Measurements from ENCODE around the gene NOG. TPM values are rescaled to one million over a fixed set of nuclear protein-coding genes. Genes with fewer than 3 reads are reported as not detected.

Gene NOG
- total RNA-seq, 2 experiments from 2014 or later = 12.5 to 12.7 TPM

DNA sequence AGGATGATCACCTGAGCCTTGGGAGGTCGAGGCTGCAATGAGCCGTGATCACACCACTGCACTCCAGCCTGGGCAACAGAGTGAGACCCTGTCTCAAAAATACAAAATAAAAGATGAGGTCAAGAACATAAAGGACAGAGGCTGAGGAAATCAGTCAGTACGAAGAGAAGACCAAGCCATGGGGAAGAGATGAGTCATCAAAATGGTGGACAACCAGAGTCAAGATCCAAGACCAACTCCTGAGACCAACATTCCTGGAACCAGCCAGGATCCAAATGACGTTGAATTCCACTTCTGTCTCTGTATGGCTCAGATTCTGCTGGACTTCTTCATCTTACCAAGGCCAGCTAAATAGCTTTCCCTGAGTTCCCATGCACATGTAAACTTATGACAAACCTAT lies 44.8 kb upstream of the NOG start:
- ATAC-seq (ENCODE audit: poor library complexity) (no peak), DNase-seq (no peak)
- intact Hi-C loops (cut with DNase I, micrococcal nuclease) = no loop called here
- Histone ChIP-seq H3K27ac (ENCODE audit: low read depth in 1 of 2, low read length in 2 of 2) (no peak overlapping the region), H3K9me3 (ENCODE audit: control insufficient read depth in 1 of 2, insufficient read depth in 1 of 2, low read length in 2 of 2) (no peaks in the 10 kb centered on the region), H3K27me3 (ENCODE audit: control insufficient read depth in 1 of 2, insufficient read depth in 2 of 2, low read length in 2 of 2) (peaks cover 4 to 6% of the 10 kb centered on the region in 2 experiments), H3K4me1 (ENCODE audit: insufficient read depth, low read length) (no peaks in the 10 kb centered on the region), H3K36me3 (ENCODE audit: insufficient read depth, low read length) (no peaks in the 10 kb centered on the region), H3K4me3 (ENCODE audit: low read length) (no peak overlapping the region)
- TF ChIP-seq CTCF (IDR thresholded peaks at IDR 0.05) = no peak
- Mint-ChIP-seq H3K4me3 (no peak overlapping the region), H3K36me3 (ENCODE audit: low read depth) (no peaks in the 10 kb centered on the region), H3K27me3 (peaks cover 41% of the 10 kb centered on the region), H3K9me3 (peaks cover 6% of the 10 kb centered on the region), H3K27ac (no peak overlapping the region), H3K4me1 (ENCODE audit: low read depth) (no peaks in the 10 kb centered on the region)
- POLR2A ChIA-PET = no interaction called here
- CTCF ChIA-PET = no interaction called here

GRCh38 chr17:56549501-56549900 lies 44.0 kb upstream of the NOG start:
- intact Hi-C loops (cut with DNase I, micrococcal nuclease) = no loop called here
- no peak for TF ChIP-seq CTCF (IDR thresholded peaks at IDR 0.05)
- no peak for DNase-seq
- ChIA-PET POLR2A (no interaction called here), CTCF (no interaction called here)
- Mint-ChIP-seq H3K27me3 (peaks cover 37% of the 10 kb centered on the region), H3K36me3 (ENCODE audit: low read depth) (no peaks in the 10 kb centered on the region), H3K9me3 (peaks cover 6% of the 10 kb centered on the region), H3K27ac (no peak overlapping the region), H3K4me3 (no peak overlapping the region), H3K4me1 (ENCODE audit: low read depth) (no peaks in the 10 kb centered on the region)
- H3K36me3 ChIP-seq (ENCODE audit: insufficient read depth, low read length) = no peaks in the 10 kb centered on the region
- peaks cover 4 to 6% of the 10 kb centered on the region in 2 experiments for H3K27me3 ChIP-seq (ENCODE audit: control insufficient read depth in 1 of 2, insufficient read depth in 2 of 2, low read length in 2 of 2)
- no peaks in the 10 kb centered on the region for H3K4me1 ChIP-seq (ENCODE audit: insufficient read depth, low read length)
- H3K27ac ChIP-seq (ENCODE audit: low read depth in 1 of 2, low read length in 2 of 2) = no peak overlapping the region
- H3K9me3 ChIP-seq (ENCODE audit: control insufficient read depth in 1 of 2, insufficient read depth in 1 of 2, low read length in 2 of 2) = no peaks in the 10 kb centered on the region
- ATAC-seq (ENCODE audit: poor library complexity) = no peak
- no peak overlapping the region for H3K4me3 ChIP-seq (ENCODE audit: low read length)

DNA sequence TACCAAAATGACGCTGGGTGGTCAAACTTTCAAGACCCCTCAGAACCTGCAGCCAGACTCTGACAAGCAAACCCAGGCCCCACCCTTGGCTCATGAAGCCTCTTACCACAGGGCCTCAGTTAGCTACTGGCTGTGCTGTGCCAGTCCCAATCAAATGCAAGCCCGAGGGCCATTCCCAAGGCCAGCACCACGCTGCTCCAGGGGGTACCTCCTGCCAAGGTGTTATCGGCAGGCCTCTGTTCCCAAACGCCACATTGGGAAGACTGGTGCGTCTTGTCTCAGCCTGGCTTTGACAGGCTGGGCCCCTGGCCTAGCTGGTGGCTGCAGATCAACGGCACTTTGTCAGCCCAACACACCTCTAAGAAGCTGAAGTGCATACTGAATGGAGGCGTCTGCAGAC lies 35.8 kb upstream of the NOG start:
- Mint-ChIP-seq H3K9me3 (no peaks in the 10 kb centered on the region), H3K27ac (no peak overlapping the region), H3K36me3 (ENCODE audit: low read depth) (no peaks in the 10 kb centered on the region), H3K4me1 (ENCODE audit: low read depth) (no peaks in the 10 kb centered on the region), H3K4me3 (no peak overlapping the region), H3K27me3 (peaks cover 11% of the 10 kb centered on the region)
- no peak for ATAC-seq (ENCODE audit: poor library complexity)
- Histone ChIP-seq H3K27ac (ENCODE audit: low read depth in 1 of 2, low read length in 2 of 2) (no peak overlapping the region), H3K36me3 (ENCODE audit: insufficient read depth, low read length) (no peaks in the 10 kb centered on the region), H3K9me3 (ENCODE audit: control insufficient read depth in 1 of 2, insufficient read depth in 1 of 2, low read length in 2 of 2) (no peaks in the 10 kb centered on the region), H3K27me3 (ENCODE audit: control insufficient read depth in 1 of 2, insufficient read depth in 2 of 2, low read length in 2 of 2) (peaks cover 0 to 2% of the 10 kb centered on the region in 2 experiments), H3K4me1 (ENCODE audit: insufficient read depth, low read length) (no peaks in the 10 kb centered on the region), H3K4me3 (ENCODE audit: low read length) (no peak overlapping the region)
- intact Hi-C loops (cut with DNase I, micrococcal nuclease) = no loop called here
- POLR2A ChIA-PET = no interaction called here
- no peak for DNase-seq
- TF ChIP-seq CTCF (IDR thresholded peaks at IDR 0.05) = no peak
- CTCF ChIA-PET = no interaction called here

Data from CD4-positive, alpha-beta T cell (primary cell).